GM12872 (cell line): Measurements from ENCODE around the gene UNC5C.

Source experiments
- TF ChIP-seq, protein P1 (sequence below): IDR thresholded peaks from 3 replicates; pipeline ENCODE4 v1.5.1; 2011; ENCODE audit warnings: low read depth, mild to moderate bottlenecking, low read length, moderate library complexity; ENCODE audit not compliant: insufficient read depth

The UNC5C gene

DNA sequence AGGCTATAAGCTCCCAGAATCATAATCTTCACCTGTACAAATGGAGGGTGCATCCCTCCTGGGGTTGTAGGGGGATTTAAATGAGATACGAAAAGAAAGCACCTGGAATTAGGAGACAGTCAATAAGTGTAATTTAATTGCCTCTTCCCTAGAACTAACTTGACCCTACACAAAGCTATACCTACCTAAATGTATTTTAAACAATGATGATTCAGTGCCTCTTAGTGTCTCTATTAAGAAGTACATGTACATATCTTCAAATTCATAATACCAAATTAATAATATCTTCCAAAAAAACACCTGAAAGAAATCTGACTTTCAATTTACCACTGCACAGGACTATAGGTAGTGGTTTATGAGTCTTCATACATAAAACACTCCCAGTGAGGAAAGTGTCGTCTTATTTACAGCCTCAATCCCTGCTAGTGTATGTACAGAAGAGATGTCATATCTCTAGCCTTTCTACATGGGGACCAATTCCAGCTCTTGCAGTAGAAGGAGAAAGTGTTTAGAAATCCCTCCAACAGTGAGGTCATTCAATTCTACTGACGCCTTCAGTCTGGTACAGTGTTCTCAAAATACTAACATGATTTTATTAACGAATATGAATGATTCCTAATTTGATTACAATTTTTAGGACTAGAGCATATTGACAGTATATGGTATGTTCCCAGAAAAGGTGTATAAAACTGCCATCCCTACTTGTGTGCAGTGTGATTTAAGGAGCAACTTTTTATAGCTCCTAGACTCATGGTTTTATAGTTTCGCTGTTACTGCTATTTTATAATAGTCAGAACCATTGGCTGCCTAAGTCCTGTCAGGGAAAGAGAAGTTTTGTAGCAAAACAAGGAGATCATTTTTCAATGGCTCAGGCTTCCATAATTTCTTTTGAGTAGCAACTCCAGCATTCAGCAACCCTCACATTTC, 282.7 kb downstream of the UNC5C start:
- TF ChIP-seq, protein P1, sequence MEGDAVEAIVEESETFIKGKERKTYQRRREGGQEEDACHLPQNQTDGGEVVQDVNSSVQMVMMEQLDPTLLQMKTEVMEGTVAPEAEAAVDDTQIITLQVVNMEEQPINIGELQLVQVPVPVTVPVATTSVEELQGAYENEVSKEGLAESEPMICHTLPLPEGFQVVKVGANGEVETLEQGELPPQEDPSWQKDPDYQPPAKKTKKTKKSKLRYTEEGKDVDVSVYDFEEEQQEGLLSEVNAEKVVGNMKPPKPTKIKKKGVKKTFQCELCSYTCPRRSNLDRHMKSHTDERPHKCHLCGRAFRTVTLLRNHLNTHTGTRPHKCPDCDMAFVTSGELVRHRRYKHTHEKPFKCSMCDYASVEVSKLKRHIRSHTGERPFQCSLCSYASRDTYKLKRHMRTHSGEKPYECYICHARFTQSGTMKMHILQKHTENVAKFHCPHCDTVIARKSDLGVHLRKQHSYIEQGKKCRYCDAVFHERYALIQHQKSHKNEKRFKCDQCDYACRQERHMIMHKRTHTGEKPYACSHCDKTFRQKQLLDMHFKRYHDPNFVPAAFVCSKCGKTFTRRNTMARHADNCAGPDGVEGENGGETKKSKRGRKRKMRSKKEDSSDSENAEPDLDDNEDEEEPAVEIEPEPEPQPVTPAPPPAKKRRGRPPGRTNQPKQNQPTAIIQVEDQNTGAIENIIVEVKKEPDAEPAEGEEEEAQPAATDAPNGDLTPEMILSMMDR: no peak

GRCh38 chr4:95264843-95265242, 283.9 kb downstream of the UNC5C start:
- TF ChIP-seq, protein P1: no peak

- TF ChIP-seq, protein P1: no peak
Observed at GRCh38 chr4:95263960-95264359, 284.8 kb downstream of the UNC5C start.

DNA sequence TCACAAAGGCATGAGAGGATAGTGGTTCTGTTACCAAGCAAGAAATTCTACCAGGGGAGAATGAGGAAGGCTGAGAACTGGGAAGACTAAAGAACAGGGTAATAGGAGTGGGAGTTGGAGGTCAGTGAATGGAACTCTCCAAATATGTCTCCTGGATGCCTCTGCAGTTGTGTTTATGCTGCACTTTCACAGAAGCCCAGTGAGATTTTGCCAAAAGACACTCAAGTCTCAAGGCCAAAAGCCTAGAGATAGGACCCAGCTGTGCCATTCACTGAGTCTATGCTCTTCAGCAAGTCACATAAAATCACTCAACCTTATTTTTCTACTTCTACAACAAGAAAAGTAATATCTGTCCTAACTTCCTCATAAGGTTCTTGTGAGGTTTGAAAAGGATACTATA, 285.4 kb downstream of the UNC5C start:
- TF ChIP-seq, protein P1: no peak

- TF ChIP-seq, protein P1: no peak
Observed at GRCh38 chr4:95256108-95256835, 292.5 kb downstream of the UNC5C start.

DNA sequence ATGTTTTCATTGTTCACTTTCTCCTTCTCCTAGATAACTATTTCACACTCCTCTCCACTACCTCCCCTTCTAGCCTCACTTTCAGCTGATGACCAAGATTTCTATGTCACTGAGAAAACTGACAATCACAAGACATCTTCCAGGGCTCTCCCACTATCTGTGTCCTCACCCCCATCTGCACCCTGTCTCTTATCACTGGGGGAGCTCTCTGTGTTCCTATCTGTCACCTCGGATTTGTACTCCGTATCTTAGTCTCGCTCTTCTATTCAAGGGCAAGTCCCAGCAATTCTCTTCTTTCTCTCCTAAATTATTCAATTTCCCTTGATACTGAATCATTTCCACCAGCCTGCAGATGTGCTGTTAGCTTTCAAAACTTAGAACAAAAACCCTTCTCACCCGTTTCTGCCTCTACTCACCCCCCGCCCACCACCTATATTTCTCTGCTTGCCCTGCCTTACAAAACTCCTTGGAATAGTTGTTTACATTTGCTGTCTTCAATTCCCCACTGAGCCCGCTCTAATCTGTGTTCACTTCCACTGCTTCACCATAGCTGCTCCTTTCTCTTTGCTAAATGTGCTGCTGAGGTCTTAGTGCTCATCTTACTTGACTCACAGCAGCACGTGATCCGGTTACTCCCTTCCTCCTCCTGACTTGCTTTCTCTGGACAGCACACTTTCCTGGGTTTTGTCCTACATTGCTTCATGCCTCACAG, 293.2 kb downstream of the UNC5C start:
- TF ChIP-seq, protein P1: no peak

DNA sequence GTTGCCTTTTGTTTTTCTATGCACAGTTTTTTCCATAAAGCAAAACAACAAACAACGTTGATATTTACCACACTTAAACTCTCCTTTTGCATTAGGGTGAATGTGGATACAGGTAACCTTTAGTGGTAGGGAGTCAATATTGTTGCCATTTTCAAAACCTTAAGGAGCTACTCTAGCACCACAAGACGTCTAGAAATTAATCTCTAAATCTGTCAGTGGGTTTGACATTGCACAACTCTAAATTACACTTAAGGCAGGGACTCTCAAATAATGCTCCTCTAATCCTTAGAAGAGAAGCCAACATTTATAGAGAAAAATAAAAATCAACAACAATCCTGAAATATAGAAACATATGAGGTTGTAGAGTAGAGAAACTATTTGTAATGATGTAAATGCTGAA, 297.2 kb downstream of the UNC5C start:
- TF ChIP-seq, protein P1: no peak
